Activated CD4-positive, alpha-beta T cell treated with anti-CD3 and anti-CD28 coated beads, Interleukin-2, amount 50 U/mL, for 16 hours (primary cell): ENCODE results near the gene HLCS.

Experiments
- DNase-seq: peaks from one replicate; pipeline ENCODE4 v3.0.0-alpha.2; 2020

Gene HLCS

GRCh38 chr21:36766511-36766910, 200.0 kb downstream of the HLCS start:
- DNase-seq = no peak

GRCh38 chr21:36765229-36765628, 201.2 kb downstream of the HLCS start:
- DNase-seq = no peak

- DNase-seq = no peak
Observed at GRCh38 chr21:36763305-36763704, 203.2 kb downstream of the HLCS start.

GRCh38 chr21:36762642-36763041, 203.8 kb downstream of the HLCS start:
- DNase-seq = no peak

- DNase-seq = no peak
Observed at GRCh38 chr21:36761685-36762084, 204.8 kb downstream of the HLCS start.

- DNase-seq = no peak
Observed at GRCh38 chr21:36759348-36760083, 207.0 kb downstream of the HLCS start.

GRCh38 chr21:36757196-36757595, 209.3 kb downstream of the HLCS start:
- no peak for DNase-seq

- no peak for DNase-seq
Observed at GRCh38 chr21:36756527-36756926, 209.9 kb downstream of the HLCS start.

GRCh38 chr21:36754241-36754898, 212.1 kb downstream of the HLCS start:
- DNase-seq = no peak

- DNase-seq = no peak
Observed at GRCh38 chr21:36753556-36753955, 212.9 kb downstream of the HLCS start.

GRCh38 chr21:36751383-36751782, 215.1 kb downstream of the HLCS start:
- DNase-seq = no peak

GRCh38 chr21:36750576-36750959, 215.9 kb downstream of the HLCS start:
- no peak for DNase-seq

GRCh38 chr21:36749935-36750575, 216.4 kb downstream of the HLCS start:
- no peak for DNase-seq

GRCh38 chr21:36747815-36748383, 218.6 kb downstream of the HLCS start:
- DNase-seq = peak; percentile 54

GRCh38 chr21:36747041-36747814, 219.2 kb downstream of the HLCS start:
- DNase-seq = peak; percentile 12

- DNase-seq = no peak
Observed at GRCh38 chr21:36745459-36745858, 221.0 kb downstream of the HLCS start.

- DNase-seq = no peak
Observed at GRCh38 chr21:36744560-36745231, 221.8 kb downstream of the HLCS start.

GRCh38 chr21:36744190-36744559, 222.3 kb downstream of the HLCS start:
- no peak for DNase-seq

- no peak for DNase-seq
Observed at GRCh38 chr21:36743446-36743845, 223.0 kb downstream of the HLCS start.

GRCh38 chr21:36743008-36743407, 223.5 kb downstream of the HLCS start:
- no peak for DNase-seq

GRCh38 chr21:36741506-36741905, 225.0 kb downstream of the HLCS start:
- no peak for DNase-seq

- DNase-seq = no peak
Observed at GRCh38 chr21:36738489-36739126, 227.9 kb downstream of the HLCS start.
